AG20443 (cell line): ENCODE results near the gene CTIF.

Experiments
- DNase-seq: peaks from one replicate; pipeline ENCODE4 v3.0.0; 2012; ENCODE audit warnings: low spot score, mixed read lengths

Gene CTIF

GRCh38 chr18:48776156-48776555, 237.3 kb downstream of the CTIF start:
- no peak for DNase-seq

- DNase-seq = no peak
Observed at GRCh38 chr18:48776641-48777025, 237.8 kb downstream of the CTIF start.

- peak; percentile 82 for DNase-seq
Observed at GRCh38 chr18:48777026-48777743, 238.4 kb downstream of the CTIF start.

- no peak for DNase-seq
Observed at GRCh38 chr18:48777744-48778116, 238.9 kb downstream of the CTIF start.

- no peak for DNase-seq
Observed at GRCh38 chr18:48778344-48779011, 239.6 kb downstream of the CTIF start.

GRCh38 chr18:48779462-48779861, 240.6 kb downstream of the CTIF start:
- no peak for DNase-seq

- DNase-seq = peak; percentile 43
Observed at GRCh38 chr18:48780201-48780912, 241.5 kb downstream of the CTIF start.

- DNase-seq = no peak
Observed at GRCh38 chr18:48780913-48781162, 242.0 kb downstream of the CTIF start.

GRCh38 chr18:48781163-48781987, 242.5 kb downstream of the CTIF start:
- peak; percentile 78 for DNase-seq

GRCh38 chr18:48781988-48782363, 243.1 kb downstream of the CTIF start:
- DNase-seq = no peak

GRCh38 chr18:48782381-48782861, 243.6 kb downstream of the CTIF start:
- DNase-seq = peak; percentile 40

GRCh38 chr18:48783616-48784520, 245.0 kb downstream of the CTIF start:
- DNase-seq = no peak

- no peak for DNase-seq
Observed at GRCh38 chr18:48784656-48785055, 245.8 kb downstream of the CTIF start.

GRCh38 chr18:48785091-48785614, 246.3 kb downstream of the CTIF start:
- no peak for DNase-seq

- DNase-seq = no peak
Observed at GRCh38 chr18:48785736-48786454, 247.1 kb downstream of the CTIF start.

GRCh38 chr18:48786455-48787202, 247.8 kb downstream of the CTIF start:
- DNase-seq = no peak

- no peak for DNase-seq
Observed at GRCh38 chr18:48787203-48788151, 248.6 kb downstream of the CTIF start.

- DNase-seq = no peak
Observed at GRCh38 chr18:48788373-48788772, 249.5 kb downstream of the CTIF start.
